HepG2 (cell line): Measurements from ENCODE around the gene TLR9. TPM values are rescaled to one million over a fixed set of nuclear protein-coding genes. Genes with fewer than 3 reads are reported as not detected.

Experiments used
- ATF7 ChIP-seq, 2 experiments: fragments of 450-650 bp in 1 of 2; sonication (generic) in 1 of 2; formaldehyde crosslinking in 1 of 2; IDR thresholded peaks; 2 replicates each; pipeline versions ENCODE4 v1.4.0 to v1.6.1; 2016 to 2020; ENCODE audit warnings: antibody characterized with exemption in 1 of 2, mild to moderate bottlenecking in 1 of 2, missing genetic modification reagents in 1 of 2
- CEBPG ChIP-seq: IDR thresholded peaks from 2 replicates; pipeline ENCODE4 v1.6.1; 2016
- CENPT ChIP-seq: sonication (generic); formaldehyde crosslinking; IDR thresholded peaks from 2 replicates; pipeline ENCODE4 v1.8.0; 2022; ENCODE audit warnings: low read depth, mild to moderate bottlenecking, moderate library complexity, missing genetic modification reagents
- HNF4G ChIP-seq, 2 experiments: sonication (generic) in 1 of 2; formaldehyde crosslinking in 1 of 2; IDR thresholded peaks; 2 replicates each; pipeline versions ENCODE4 v1.4.0 to v1.6.1; 2011 to 2020; ENCODE audit warnings: borderline replicate concordance in 2 of 2, low read depth in 2 of 2, mild to moderate bottlenecking in 2 of 2, low read length in 1 of 2, missing genetic modification reagents in 1 of 2, moderate library complexity in 1 of 2
- IRF2 ChIP-seq: IDR thresholded peaks from 2 replicates; pipeline ENCODE4 v1.6.1; 2018; ENCODE audit warnings: missing genetic modification reagents, missing compliant biosample characterization
- KAT8 ChIP-seq: IDR thresholded peaks from 2 replicates; pipeline ENCODE4 v1.6.1; 2016; ENCODE audit warnings: missing genetic modification reagents, missing compliant biosample characterization
- MED1 ChIP-seq: sonication (generic); formaldehyde crosslinking; IDR thresholded peaks from 2 replicates; pipeline ENCODE4 v1.4.0; 2020; ENCODE audit warnings: missing genetic modification reagents
- POGZ ChIP-seq: sonication (generic); formaldehyde crosslinking; IDR thresholded peaks from 2 replicates; pipeline ENCODE4 v1.4.0; 2020; ENCODE audit warnings: mild to moderate bottlenecking, missing genetic modification reagents
- RAD51 ChIP-seq: fragments of 450-650 bp; IDR thresholded peaks from 2 replicates; pipeline ENCODE4 v1.6.1; 2016; ENCODE audit warnings: borderline replicate concordance
- SIN3A ChIP-seq: IDR thresholded peaks from 2 replicates; pipeline ENCODE4 v1.6.1; 2011; ENCODE audit warnings: low read depth, mild to moderate bottlenecking, control low read depth, low read length, borderline replicate concordance
- SUZ12 ChIP-seq: fragments of 150-350 bp; IDR thresholded peaks from 2 replicates; pipeline ENCODE4 v1.6.1; 2014; ENCODE audit warnings: low read depth, low read length
- TARDBP ChIP-seq: sonication (generic); formaldehyde crosslinking; IDR thresholded peaks from 2 replicates; pipeline ENCODE4 v1.8.0; 2022; ENCODE audit warnings: mild to moderate bottlenecking, missing genetic modification reagents
- ZBTB7A ChIP-seq: sonication (generic); formaldehyde crosslinking; IDR thresholded peaks from 2 replicates; pipeline ENCODE4 v1.8.0; 2022; ENCODE audit warnings: mild to moderate bottlenecking, missing genetic modification reagents
- ZNF260 ChIP-seq: sonication (generic); formaldehyde crosslinking; IDR thresholded peaks from 2 replicates; pipeline ENCODE4 v1.4.0; 2020; ENCODE audit warnings: missing genetic modification reagents, low read depth, mild to moderate bottlenecking, borderline replicate concordance
- ZNF670 ChIP-seq: sonication (generic); formaldehyde crosslinking; IDR thresholded peaks from 2 replicates; pipeline ENCODE4 v1.8.0; 2022; ENCODE audit warnings: mild to moderate bottlenecking, missing genetic modification reagents, borderline replicate concordance
- ZNF747 ChIP-seq: sonication (generic); formaldehyde crosslinking; IDR thresholded peaks from 2 replicates; pipeline ENCODE4 v1.8.1; 2023; ENCODE audit warnings: missing genetic modification reagents, mild to moderate bottlenecking, borderline replicate concordance
- ZNF761 ChIP-seq: sonication (generic); formaldehyde crosslinking; conservative IDR thresholded peaks from 2 replicates; pipeline ENCODE4 v1.4.0; 2020; ENCODE audit warnings: mild to moderate bottlenecking, missing genetic modification reagents
- ZNF772 ChIP-seq: sonication (generic); formaldehyde crosslinking; IDR thresholded peaks from 2 replicates; pipeline ENCODE4 v1.5.0; 2020; ENCODE audit warnings: mild to moderate bottlenecking, missing genetic modification reagents
- ZNF781 ChIP-seq: sonication (generic); formaldehyde crosslinking; IDR thresholded peaks from 2 replicates; pipeline ENCODE4 v1.5.1; 2020; ENCODE audit warnings: borderline replicate concordance, mild to moderate bottlenecking, missing genetic modification reagents; ENCODE audit errors: not compliant biosample characterization
- ZNF891 ChIP-seq: sonication (generic); formaldehyde crosslinking; IDR thresholded peaks from 2 replicates; pipeline ENCODE4 v1.5.0; 2020; ENCODE audit warnings: mild to moderate bottlenecking, missing genetic modification reagents
- polyA plus RNA-seq, 8 experiments: library from polyadenylated mRNA; depleted of rRNA in 3 of 8; stranded (reverse) in 7 of 8; unstranded in 1 of 8; fragments of >200 nt; fragmentation: Illumina TruSeq in 4 of 8; extraction: Trizol in 4 of 8; gene quantifications; 2 replicates each; pipeline versions ENCODE4 v1.2.1 to v1.2.3, GENCODE V29; 2011 to 2016; ENCODE audit warnings: low read depth in 4 of 8, missing spikeins in 1 of 8, mixed read lengths in 1 of 8; ENCODE audit not compliant: insufficient read depth in 1 of 8
- total RNA-seq, 5 experiments: library from RNA; depleted of rRNA; stranded (reverse); fragments of >200 nt; fragmentation: Illumina TruSeq; extraction: Trizol; gene quantifications; 2 replicates each; pipeline ENCODE4 v1.2.3, GENCODE V29; 2016; ENCODE audit warnings: low read depth in 1 of 5
- TF ChIP-seq, protein P1 (sequence below): sonication (generic); formaldehyde crosslinking; IDR thresholded peaks from 2 replicates; pipeline ENCODE4 v1.5.0; 2020; ENCODE audit warnings: mild to moderate bottlenecking, missing genetic modification reagents
- TF ChIP-seq, protein P2 (sequence below): sonication (generic); formaldehyde crosslinking; IDR thresholded peaks from 2 replicates; pipeline ENCODE4 v1.4.0; 2020; ENCODE audit warnings: mild to moderate bottlenecking, missing genetic modification reagents
- TF ChIP-seq, protein P3 (sequence below): sonication (generic); formaldehyde crosslinking; IDR thresholded peaks from 2 replicates; pipeline ENCODE4 v1.9.0; 2021; ENCODE audit warnings: missing genetic modification reagents, borderline replicate concordance
- TF ChIP-seq, protein P4 (sequence below): sonication (generic); formaldehyde crosslinking; IDR thresholded peaks from 2 replicates; pipeline ENCODE4 v1.4.0; 2020; ENCODE audit warnings: missing genetic modification reagents

TLR9 gene
- total and polyA plus RNA-seq, 2 of the 13 experiments (the other 11 are each of a cell fraction or from before 2014, with no cell fraction given) = not detected

DNA sequence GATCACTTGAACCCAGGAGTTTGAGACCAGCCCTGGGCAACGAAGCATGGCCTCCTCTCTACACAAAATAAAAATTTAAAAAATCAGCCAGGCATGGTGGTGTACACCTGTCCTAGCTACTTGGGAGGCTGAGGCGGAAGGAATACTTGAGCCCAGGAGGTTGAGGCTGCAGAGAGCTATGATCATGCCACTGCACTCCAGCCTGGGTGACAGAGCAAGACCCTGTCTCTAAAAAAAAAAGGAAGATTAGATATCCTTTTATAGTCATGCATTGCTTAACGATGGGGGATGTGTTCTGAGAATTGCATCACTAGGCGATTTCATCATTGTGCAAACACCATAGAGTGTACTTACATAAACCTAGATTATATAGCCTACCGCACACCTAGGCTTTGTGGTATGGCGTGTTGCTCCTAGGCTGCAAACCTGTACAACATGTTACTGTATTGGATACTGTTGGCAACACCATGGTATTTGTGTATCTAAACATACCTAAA, 14.8 kb downstream of the TLR9 start (continued):
- TF ChIP-seq HNF4G (IDR thresholded peaks at IDR 0.05; ENCODE audit: borderline replicate concordance, low read depth, low read length) (peak; percentile 61; the same call in 1 of the 2 replicates), HNF4G (CRISPR knock-in tag; IDR thresholded peaks at IDR 0.05; ENCODE audit: borderline replicate concordance, low read depth) (no peak), TARDBP (CRISPR knock-in tag) (peak; percentile 95), CENPT (no peak), ATF7 (IDR thresholded peaks at IDR 0.05) (peak; percentile 91), ATF7 (CRISPR knock-in tag; IDR thresholded peaks at IDR 0.05) (peak; percentile 85; the same call in 1 of the 2 replicates), IRF2 (peak; percentile 78), SUZ12 (no peak), SIN3A (0 out of 2 replicates have a peak, but pooled peaks have one; percentile 30), CEBPG (CRISPR knock-in tag) (peak; percentile 100), POGZ (CRISPR knock-in tag) (peak; percentile 61), ZNF781 (no peak), ZNF260 (CRISPR knock-in tag) (no peak), MED1 (CRISPR knock-in tag) (peak; percentile 92), ZBTB7A (no peak), ZNF891 (no peak), KAT8 (CRISPR knock-in tag) (peak; percentile 85; the same call in 1 of the 2 replicates), RAD51 (no peak), ZNF670 (CRISPR knock-in tag) (peak; percentile 60; the same call in 1 of the 2 replicates), ZNF772 (CRISPR knock-in tag) (0 out of 2 replicates have a peak, but pooled peaks have one; percentile 38), ZNF761 (peak; percentile 72; the same call in 1 of the 2 replicates), ZNF747 (CRISPR knock-in tag) (peak; percentile 71; the same call in 1 of the 2 replicates)
- TF ChIP-seq, protein P1, sequence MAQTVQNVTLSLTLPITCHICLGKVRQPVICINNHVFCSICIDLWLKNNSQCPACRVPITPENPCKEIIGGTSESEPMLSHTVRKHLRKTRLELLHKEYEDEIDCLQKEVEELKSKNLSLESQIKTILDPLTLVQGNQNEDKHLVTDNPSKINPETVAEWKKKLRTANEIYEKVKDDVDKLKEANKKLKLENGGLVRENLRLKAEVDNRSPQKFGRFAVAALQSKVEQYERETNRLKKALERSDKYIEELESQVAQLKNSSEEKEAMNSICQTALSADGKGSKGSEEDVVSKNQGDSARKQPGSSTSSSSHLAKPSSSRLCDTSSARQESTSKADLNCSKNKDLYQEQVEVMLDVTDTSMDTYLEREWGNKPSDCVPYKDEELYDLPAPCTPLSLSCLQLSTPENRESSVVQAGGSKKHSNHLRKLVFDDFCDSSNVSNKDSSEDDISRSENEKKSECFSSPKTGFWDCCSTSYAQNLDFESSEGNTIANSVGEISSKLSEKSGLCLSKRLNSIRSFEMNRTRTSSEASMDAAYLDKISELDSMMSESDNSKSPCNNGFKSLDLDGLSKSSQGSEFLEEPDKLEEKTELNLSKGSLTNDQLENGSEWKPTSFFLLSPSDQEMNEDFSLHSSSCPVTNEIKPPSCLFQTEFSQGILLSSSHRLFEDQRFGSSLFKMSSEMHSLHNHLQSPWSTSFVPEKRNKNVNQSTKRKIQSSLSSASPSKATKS (CRISPR knock-in tag) = no peak
- TF ChIP-seq, protein P2, sequence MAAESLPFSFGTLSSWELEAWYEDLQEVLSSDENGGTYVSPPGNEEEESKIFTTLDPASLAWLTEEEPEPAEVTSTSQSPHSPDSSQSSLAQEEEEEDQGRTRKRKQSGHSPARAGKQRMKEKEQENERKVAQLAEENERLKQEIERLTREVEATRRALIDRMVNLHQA (CRISPR knock-in tag) = 0 out of 2 replicates have a peak, but pooled peaks have one; percentile 58
- TF ChIP-seq, protein P3, sequence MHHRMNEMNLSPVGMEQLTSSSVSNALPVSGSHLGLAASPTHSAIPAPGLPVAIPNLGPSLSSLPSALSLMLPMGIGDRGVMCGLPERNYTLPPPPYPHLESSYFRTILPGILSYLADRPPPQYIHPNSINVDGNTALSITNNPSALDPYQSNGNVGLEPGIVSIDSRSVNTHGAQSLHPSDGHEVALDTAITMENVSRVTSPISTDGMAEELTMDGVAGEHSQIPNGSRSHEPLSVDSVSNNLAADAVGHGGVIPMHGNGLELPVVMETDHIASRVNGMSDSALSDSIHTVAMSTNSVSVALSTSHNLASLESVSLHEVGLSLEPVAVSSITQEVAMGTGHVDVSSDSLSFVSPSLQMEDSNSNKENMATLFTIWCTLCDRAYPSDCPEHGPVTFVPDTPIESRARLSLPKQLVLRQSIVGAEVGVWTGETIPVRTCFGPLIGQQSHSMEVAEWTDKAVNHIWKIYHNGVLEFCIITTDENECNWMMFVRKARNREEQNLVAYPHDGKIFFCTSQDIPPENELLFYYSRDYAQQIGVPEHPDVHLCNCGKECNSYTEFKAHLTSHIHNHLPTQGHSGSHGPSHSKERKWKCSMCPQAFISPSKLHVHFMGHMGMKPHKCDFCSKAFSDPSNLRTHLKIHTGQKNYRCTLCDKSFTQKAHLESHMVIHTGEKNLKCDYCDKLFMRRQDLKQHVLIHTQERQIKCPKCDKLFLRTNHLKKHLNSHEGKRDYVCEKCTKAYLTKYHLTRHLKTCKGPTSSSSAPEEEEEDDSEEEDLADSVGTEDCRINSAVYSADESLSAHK (CRISPR knock-in tag) = no peak
- TF ChIP-seq, protein P4, sequence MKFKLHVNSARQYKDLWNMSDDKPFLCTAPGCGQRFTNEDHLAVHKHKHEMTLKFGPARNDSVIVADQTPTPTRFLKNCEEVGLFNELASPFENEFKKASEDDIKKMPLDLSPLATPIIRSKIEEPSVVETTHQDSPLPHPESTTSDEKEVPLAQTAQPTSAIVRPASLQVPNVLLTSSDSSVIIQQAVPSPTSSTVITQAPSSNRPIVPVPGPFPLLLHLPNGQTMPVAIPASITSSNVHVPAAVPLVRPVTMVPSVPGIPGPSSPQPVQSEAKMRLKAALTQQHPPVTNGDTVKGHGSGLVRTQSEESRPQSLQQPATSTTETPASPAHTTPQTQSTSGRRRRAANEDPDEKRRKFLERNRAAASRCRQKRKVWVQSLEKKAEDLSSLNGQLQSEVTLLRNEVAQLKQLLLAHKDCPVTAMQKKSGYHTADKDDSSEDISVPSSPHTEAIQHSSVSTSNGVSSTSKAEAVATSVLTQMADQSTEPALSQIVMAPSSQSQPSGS (CRISPR knock-in tag) = peak; percentile 99
